ENCODE results near the gene SLF2.
A peak's percentile ranks its signal among the peaks of the same experiment; 100 is the strongest.
"Not testable (repeated sequence)": the region's sequence is repeated elsewhere in the genome, so short reads cannot be mapped to it uniquely, and the experiment has no call there.

Gene SLF2

DNA sequence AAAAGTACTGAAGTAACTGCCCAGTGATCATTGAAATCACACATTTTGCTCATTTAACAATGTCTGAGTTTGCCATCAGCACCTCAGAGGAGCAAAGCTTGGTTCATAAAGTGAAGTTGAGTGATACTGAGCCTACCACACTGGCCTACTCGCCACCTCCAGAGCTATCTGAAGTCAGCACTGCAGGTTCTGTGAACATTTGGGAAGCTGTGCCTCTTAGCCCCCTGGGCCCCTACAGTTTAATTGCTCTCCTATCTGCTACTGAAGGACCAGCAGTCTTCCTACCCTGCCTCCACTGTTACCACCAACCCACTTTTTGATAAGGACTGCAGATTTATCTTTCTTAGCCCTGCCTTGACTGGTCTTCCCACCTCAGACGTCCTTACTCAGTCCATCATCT, 54.6 kb downstream of the SLF2 start:
- DNase-seq = no peak

DNA sequence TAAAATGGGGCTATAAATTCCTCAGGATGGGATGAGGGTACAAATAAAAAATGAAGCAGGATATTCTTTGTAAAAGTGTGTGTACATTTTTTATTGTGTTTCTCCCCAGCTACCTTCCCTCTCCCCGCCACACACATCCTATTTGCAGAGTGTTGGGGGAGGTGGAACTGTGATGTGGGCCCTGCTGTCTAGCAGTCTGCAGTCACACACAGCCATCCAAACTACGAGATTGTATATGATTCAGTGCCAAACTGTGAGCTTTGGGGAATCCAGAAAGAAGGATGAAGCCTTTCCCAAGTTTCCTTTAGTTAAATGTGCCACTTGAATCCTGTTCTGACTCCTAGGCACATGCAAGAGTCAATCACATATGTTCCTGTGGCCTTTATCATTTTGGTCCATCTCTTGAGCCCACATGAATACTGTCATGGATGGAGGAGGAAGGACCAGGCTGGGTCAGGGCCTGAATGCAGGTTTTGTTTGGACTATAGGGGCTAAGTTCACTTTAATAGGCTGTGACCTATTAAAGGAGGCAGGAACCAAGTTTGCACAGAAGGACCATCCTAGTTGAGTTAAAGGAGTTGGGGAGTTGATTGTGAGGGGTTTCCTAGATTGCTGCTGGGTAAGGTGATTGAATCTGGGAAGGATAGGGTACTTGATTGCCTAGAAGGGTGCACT, 55.4 kb downstream of the SLF2 start:
- DNase-seq = no peak

DNA sequence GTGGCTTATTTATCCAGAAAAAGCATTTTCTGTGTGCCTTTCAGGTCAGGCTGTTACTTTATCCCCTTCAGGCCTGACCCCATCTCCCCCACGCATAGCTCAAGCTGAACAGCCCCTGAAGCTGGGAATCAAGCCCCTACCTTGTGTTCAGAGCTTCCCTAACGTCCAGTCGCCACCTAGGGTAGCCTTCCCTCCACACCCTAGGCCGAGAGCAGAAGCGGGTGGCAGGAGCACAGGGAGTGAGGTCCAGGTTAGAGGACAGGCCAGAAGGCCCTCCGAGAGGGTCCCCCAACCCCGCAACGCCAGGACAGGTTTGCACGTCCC, 56.1 kb downstream of the SLF2 start:
- no peak for DNase-seq

DNA sequence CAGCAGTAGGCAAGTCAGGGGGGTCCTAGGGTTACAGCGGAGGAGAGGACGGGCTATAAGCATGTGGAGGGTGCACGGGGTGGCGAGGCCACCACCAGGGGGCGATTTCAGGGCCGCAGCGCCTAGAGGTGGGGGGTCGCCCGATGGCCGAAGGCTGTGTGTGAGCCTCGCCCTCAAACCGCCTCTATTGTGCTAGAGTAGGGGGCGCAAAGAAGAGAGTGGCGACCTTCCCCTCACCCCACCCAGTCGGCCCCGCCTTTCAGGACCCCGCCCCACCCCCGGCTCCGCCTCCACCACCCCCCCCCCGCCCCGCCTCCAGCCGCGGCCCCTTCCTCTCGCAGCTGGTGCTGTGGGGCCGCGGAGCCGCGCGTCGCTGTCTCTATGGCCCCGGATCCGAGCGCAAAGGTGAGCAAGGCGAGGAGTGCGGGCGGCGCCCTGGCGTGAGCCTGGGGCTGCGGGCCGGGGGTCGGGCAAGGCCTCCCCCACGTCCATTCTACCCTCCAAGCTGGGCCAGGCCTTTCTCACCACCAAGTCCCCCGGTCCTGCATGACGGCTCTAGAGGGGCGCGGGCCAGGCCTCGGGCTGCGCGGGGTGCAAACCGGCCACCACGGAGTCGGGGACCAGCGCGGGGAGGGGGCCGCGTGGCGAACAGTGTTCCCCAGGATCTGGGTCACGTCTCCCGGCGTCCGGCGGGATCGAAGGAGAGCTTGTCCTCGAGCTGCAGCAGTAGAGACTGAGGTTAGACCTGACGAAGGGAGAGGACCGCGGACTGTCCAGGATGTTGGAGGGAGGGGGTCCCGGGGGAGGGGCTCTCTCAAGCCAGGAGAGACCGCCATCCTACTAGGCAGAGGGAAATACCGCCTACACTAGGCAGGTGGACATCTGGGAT, 56.7 kb downstream of the SLF2 start, which contains the start of gene SEMA4G:
TSS of gene SEMA4G (plus strand) at position 318 of the 889 bp plus-strand sequence. CDS start 3,409 bp downstream, outside the sequence.
- DNase-seq = peak in 1 of 2 experiments; percentile 10

DNA sequence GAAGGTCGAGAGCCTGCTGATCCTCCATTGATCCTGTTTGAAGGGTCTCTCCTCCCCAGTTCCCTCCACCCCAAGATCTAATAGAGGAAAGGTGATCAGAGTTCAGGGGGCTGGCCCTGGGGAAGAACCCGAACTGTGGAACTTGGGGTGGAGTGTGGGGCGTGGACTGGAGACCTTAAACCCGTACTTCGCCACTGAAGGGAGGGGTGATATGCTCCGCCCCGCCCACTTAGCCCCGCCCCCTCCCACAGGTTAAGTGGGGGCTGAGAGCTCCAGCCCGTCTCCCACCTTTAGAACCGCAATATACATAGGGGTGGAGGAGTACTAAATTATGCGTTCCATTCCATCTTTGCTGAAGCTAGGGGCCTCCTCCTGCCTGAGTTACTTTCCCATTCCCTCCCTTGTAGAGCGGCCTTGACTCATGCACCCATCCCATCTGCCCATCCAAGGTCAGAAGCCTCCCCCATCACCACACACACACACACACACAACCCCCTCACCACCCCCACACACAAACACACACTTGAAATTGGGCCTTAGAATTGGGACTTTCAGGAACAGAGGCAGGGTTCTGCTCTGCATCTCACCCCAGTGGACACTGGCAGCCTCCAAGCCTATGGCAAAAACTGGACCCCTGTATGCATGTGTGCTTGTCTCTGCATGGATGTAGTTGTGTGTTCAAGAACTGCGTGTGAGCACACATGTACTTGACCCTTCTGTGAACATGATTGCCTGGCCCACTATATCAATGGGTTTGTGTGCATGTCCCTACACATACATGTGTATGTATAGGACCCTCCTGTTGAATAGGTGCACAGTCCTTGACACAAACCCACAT, 57.5 kb downstream of the SLF2 start:
- DNase-seq = no peak

DNA sequence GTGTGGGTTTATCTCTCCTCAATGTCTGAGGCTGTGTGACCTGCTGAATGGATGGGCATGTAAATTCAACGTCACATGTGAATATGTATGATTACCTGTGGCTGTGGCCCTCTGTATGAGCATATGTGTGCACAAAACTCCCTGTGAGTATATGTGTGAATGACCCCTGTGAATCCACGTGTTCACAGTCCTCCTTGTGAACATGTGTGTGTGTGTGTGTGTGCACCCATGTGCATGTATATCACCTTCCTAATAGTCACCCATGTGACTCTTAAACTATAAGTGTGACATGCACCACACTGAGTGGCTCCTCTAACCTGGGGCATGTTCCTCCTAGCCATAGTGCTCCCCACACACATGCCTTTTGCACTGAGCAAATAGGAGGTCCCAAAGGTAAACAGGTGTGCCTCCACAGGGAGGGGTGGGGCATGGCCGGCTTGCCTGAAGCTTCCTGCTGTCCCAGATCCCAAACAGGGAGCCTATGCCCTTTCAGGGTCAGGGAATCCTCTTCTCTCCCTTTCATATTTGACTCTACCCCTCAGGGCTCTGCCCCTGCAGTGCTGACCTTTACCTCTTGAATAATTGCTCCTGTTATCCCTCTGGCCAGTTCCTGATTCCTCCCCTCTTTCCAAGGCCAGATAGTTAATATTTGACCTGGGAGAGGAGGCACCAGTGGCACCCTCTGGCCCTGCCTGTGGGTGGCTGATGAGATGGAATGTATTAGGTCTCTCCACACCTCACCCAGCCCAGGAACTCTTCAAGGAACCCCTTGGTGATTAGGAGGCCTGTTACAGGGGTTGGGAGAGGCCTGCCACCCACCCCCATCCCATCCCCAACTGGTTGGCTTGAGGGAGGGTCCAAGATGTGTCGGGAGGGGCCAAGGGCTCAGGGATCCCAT, 58.4 kb downstream of the SLF2 start:
- DNase-seq = no peak

DNA sequence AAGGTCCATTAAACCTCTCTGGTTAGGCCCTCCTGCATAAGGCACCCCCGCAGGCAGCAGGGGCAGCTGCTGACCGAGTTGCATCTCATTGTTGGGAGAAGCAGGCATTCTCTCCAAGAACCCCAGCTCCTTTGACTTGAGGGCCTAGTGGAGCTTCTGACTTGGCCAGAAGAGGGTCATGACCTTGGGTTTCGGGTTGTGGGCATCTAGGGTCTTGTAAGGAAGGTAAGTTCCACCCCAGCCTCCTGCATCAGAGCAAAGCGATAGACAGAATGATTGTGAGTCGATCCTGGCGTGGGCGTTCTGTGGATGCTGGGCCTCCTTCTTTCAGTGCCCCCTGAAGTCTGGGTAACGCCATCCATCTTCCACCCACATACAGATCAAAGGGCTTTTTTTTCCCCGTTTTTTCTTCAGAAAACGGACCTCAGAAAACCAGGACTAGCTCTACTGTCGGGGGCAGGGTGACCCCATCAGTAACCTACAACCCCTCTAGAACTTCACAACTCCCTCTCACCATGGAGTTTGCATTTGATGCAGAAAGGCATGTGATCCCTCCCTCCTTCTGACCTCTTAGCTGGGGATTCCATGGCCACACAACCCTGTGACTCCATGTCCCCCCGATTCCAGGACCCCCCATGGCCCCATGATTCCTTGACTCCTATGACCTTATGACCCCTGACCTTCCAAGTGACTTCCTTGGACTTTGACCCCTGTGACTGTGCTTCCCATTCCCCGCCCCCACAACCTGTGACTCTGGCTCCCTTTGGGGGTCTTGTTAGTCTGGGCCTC, 59.5 kb downstream of the SLF2 start:
- DNase-seq = no peak

DNA sequence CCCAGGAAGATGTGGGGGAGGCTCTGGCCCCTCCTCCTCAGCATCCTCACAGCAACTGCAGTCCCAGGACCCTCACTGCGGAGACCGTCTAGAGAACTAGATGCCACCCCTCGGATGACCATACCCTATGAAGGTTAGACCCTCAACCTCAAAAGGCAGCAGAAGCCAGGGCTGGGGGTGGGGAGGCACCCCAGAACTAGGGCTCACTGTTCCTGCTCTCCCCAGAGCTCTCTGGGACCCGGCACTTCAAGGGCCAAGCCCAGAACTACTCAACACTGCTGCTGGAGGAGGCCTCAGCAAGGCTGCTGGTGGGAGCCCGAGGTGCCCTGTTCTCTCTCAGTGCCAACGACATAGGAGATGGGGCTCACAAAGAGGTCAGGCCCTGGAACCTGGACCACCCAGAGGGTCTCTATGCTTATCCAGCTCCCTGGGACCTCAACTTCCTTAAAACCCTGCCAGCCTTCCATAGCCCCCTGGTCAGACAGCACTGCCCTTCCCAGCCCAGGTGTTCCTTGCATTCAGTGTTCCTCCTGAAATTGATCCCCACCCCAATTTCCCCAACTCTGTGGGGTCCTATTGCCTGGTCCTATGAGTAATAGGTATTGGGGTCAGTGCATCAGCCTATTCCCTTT, 60.3 kb downstream of the SLF2 start:
- DNase-seq = no peak

DNA sequence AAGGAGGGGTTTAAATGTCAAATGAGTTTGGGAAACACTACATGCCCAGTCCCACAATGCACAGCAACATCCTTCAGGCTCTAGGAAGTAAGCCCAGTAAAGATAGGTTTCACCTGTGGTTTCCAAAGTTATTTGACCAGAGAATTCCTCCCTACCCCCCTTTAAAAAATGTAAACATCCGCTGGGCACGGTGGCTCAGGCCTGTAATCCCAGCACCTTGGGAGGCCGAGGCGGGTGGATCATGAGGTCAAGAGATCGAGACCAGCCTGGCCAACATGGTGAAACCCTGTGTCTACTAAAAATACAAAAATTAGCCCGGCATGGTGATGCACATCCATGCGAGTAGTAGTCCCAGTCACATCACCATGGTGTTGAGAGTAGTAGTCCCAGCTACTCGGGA, 62.6 kb downstream of the SLF2 start:
- DNase-seq = not testable (repeated sequence)

DNA sequence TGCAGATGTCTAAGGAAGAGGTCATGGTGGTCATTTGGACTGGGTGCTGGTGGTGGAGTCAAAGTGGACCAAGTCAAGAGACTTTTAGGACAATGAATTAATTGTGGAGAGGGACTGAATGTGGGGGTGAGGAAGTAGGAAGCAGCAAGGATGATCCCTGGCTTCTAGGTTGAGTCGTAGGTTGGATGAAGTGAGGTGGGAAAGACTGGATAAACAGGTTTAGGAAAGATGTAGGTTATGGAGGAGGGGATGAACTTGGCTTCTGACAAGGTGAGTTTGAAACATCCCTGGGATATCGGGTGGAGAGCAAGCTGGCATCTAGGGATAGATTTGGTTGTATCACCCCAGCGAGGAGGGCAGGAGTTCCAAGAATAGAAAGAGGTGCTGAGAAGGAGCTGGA, 64.1 kb downstream of the SLF2 start:
- DNase-seq = no peak

DNA sequence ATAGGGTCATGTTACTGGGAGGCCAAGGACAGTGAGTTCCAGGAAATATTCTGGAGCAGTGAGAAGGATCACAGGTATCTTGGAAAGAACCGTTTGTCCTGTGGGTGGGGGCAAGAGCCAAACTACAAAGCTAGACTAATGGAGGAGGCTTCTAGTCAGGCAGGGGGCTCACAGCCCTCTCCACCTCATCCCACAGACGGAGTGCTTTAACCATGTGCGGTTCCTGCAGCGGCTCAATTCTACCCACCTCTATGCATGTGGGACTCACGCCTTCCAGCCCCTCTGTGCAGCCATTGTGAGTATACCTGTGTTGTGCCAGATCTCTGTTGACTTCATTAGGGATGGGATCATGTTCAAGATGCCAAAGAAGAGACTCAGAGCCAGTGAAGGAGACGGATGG, 64.7 kb downstream of the SLF2 start:
- DNase-seq = no peak

DNA sequence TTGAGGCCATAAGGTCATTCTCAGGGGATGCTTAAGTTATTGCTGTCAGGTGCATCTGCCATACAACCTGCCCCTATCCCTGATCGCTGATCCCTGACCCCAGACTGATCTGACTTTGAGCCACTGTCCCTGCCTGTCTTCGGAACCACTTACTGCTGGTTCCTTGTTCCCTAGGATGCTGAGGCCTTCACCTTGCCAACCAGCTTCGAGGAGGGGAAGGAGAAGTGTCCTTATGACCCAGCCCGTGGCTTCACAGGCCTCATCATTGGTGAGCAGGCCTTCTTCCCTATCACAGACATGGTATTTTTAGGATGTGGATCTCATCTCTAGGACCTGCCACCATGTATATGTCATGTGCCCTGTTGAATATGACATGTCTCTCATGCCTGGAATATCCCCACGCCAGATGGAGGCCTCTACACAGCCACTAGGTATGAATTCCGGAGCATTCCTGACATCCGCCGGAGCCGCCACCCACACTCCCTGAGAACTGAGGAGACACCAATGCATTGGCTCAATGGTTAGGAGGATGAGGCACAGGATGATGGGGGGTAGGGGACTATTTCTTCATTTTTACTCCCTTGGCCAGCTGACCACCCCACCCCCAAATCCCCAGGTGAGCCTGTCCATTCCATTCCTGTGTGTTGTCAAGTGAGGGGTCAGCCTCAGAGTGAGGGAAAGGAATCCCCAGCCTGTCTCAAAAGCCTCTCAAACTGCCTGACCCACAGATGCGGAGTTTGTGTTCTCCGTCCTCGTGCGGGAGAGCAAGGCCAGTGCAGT, 65.5 kb downstream of the SLF2 start:
- no peak for DNase-seq

DNA sequence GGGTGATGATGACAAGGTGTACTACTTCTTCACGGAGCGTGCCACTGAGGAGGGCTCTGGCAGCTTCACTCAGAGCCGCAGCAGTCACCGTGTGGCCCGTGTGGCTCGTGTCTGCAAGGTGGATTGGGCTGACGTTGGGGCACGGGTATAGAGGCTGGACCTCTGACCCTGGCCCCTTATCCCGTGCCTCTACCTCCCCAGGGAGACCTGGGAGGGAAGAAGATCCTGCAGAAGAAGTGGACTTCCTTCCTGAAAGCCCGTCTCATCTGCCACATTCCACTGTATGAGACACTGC, 66.1 kb downstream of the SLF2 start:
- no peak for DNase-seq

DNA sequence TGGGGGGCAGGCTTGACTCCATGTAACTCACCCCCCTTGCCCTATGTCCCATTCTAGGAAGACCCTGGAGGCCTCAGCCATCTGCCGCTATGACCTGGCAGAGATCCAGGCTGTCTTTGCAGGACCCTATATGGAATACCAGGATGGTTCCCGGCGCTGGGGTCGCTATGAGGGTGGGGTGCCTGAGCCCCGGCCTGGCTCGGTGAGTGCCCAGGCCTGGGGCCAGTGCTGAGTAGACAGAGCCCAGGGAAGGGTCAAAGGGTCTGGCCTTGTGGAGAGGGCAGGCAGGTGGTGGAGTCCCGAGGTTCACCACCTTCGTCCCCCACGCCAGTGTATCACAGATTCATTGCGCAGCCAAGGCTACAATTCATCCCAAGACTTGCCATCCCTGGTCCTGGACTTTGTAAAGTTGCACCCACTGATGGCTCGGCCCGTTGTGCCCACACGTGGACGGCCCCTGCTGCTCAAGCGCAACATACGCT, 67.1 kb downstream of the SLF2 start:
- no peak for DNase-seq

DNA sequence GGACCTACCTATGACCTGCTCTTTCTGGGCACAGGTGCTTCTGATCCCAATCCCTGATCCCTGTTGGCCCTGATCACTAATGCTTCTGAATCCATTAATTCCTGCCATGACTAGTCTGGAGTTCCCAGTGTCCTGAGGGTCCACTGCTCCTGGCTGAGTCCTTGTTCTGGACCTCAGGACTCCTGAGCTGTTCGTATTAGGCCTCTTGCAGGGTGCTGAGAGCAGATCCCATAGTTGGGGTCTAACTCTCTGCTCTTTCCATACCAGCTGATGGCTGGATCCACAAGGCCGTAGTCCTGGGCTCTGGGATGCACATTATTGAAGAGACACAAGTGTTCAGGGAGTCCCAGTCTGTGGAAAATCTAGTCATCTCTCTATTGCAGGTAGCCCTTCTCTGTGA, 67.5 kb downstream of the SLF2 start:
- DNase-seq = no peak

DNA sequence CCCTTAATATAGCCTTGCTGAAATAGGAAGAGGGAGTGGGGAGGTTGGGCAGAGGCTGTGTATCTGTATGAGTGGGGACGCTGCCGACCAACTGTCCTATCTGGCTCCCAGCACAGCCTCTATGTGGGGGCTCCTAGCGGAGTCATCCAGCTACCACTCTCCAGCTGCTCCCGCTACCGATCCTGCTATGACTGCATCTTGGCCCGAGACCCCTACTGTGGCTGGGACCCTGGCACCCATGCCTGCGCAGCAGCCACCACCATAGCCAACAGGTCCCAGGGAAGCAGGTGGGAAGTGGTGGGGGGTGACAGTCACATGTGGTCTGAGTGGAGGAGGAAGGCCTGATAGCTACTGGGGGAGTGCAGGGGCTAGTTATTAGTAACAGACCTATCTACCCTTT, 67.9 kb downstream of the SLF2 start:
- no peak for DNase-seq

DNA sequence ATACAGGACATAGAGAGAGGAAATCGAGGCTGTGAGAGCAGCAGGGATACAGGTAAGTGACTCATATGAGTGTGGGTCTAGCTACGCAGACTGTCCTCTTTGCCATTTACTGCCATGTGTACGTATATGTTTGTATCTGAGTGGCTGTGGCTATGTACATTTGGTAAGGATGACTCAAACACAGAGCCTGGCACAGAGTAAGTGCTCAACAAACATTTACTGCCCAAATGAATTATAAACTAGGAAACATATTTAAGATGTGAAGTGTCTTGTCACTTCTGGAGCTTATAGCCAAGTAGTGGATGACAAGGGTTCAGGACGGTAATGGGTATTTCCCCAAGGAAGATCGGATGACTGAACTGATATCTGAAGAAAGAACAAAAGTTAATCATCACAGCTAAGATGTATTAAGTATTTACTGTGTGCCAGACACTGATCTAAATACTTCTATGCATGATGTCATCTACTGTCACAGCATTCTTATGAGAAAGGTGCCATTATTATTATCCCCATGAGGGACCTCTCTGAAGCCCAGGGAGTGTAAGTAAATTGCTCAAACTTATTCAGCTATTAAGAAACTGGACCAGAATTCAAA, 68.5 kb downstream of the SLF2 start:
- DNase-seq = no peak

DNA sequence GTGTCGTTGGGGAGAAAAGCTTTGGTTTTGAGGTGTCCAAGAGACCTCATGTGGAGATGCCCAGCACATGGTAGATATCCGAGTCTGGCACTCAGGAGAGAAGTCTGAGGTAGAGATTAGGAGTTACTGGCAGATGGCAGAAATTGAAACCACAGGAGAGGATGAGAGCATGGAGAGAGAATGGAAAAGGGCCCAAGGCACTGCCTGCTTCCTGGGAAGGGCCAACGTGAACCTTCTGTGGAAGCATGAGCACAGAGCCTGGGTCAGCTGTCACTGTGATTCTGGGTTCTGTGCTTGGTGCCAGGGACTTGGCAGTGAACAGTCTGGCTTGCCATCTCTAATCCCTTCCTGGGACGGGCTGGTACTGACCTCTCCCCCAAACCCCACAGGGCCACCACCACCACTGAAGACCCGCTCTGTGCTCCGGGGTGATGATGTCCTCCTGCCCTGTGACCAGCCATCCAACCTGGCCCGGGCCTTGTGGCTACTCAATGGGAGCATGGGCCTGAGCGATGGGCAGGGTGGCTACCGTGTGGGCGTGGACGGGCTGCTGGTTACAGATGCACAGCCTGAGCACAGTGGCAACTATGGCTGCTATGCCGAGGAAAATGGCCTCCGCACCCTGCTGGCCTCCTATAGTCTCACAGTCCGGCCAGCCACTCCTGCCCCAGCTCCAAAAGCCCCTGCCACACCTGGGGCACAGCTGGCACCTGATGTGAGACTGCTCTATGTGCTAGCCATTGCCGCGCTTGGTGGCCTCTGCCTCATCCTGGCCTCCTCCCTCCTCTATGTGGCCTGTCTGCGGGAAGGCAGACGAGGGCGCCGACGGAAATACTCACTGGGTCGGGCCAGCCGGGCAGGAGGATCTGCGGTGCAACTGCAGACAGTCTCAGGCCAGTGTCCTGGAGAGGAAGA, 70.4 kb downstream of the SLF2 start:
- DNase-seq = no peak

Measured in AML-193 (cell line).